Cardiac ventricle fibroblast (primary cell): ENCODE results near the gene KRT71. TPM values are rescaled to one million over a fixed set of nuclear protein-coding genes. Genes with fewer than 3 reads are reported as not detected.

Experiments used
- total RNA-seq: library from RNA; depleted of rRNA; stranded (reverse); fragments of >200 nt; gene quantifications from 2 replicates; pipeline ENCODE4 v1.2.3, GENCODE V29; 2015

The KRT71 gene
- not detected in 2 replicates for total RNA-seq

DNA sequence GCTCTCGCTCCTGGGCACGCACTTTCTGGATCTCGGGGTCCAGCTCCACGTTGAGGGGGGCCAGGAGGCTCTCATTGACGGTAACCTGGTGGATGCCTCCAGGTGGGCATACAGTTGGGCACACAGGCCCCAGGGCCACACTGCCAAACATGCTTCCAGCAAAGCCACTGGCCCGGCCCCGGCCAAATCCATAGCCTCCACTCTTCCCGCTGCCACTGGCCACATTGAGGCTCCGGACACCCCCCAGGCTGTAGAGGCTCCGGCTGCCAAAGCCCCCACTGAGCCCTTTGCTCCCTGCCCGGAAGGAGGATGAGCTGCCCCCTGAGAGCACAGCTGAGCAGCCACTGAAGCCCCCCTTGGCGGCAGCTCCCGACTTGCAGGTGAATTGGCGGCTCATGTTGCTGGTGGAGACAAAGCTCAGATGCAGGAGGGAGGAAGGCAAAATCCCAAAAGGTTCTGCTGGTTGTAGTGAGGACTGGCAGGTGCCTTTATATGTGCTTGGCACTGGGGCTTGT lies at the start of gene KRT71:
TSS of gene KRT71 (minus strand) at position 465 of the 515 bp plus-strand sequence. CDS start at position 397, 68 bp downstream.

GRCh38 chr12:52600941-52601481 lies 48.1 kb upstream of the KRT71 start, which contains the start of gene KRT72:
Gene KRT72, minus strand, starts transcription at chr12:52601463. Its CDS starts 11 bp downstream, at chr12:52601452.

DNA sequence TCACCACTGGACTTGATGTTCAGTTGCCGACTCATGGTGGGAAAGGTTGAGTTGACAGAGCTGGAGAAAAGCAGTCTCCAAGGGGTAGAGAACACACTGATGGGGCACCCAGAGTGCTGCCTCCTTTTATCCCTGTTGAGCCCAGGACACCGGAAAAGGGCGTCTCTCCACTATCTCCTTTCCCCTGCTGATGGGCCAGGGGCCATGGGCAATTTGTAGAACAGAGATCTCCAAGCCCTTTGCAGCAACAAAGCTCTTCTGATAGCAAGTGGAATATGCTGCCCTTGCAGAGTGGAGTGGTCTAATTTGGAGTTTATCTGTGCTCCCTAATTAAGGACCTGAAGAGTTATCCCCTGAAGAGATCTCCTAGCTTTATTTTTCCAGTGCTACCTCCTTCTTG lies 20.8 kb upstream of the KRT71 start, which contains the start of gene KRT74:
TSS of gene KRT74 (minus strand) at position 101 of the 400 bp plus-strand sequence. CDS start at position 35, 66 bp downstream.

GRCh38 chr12:52519826-52520662 lies 32.9 kb downstream of the KRT71 start, which contains the start of gene KRT5:
Gene KRT5, minus strand, starts transcription at chr12:52520394. Its CDS starts 98 bp downstream, at chr12:52520296.

Other genes starting within 250 kb of the KRT71 start
- gene KRT83, start 231.7 kb downstream of the KRT71 start, total RNA-seq = not detected in 2 replicates
- not detected in 2 replicates for gene KRT85, start 185.7 kb downstream of the KRT71 start, total RNA-seq
- gene KRT84, start 167.5 kb downstream of the KRT71 start, total RNA-seq = not detected in 2 replicates
- not detected in 2 replicates for gene KRT82, start 146.8 kb downstream of the KRT71 start, total RNA-seq
- not detected in 2 replicates for gene KRT75, start 118.8 kb downstream of the KRT71 start, total RNA-seq
- gene KRT6B, start 101.0 kb downstream of the KRT71 start, total RNA-seq = not detected in 2 replicates
- gene KRT6C, start 79.3 kb downstream of the KRT71 start, total RNA-seq = not detected in 2 replicates
- 0.37 and 14.0 TPM in 2 replicates for gene KRT6A, start 59.9 kb downstream of the KRT71 start, total RNA-seq
- gene KRT5, start 32.8 kb downstream of the KRT71 start, total RNA-seq = 0.78 and 1.4 TPM in 2 replicates
- not detected in 2 replicates for gene KRT74, start 20.7 kb upstream of the KRT71 start, total RNA-seq
- not detected in 2 replicates for gene KRT72, start 48.3 kb upstream of the KRT71 start, total RNA-seq
- not detected in 2 replicates for gene KRT73, start 65.4 kb upstream of the KRT71 start, total RNA-seq
- gene KRT2, start 99.1 kb upstream of the KRT71 start, total RNA-seq = not detected in 2 replicates
- gene KRT1, start 127.3 kb upstream of the KRT71 start, total RNA-seq = not detected in 2 replicates
- gene KRT77, start 150.4 kb upstream of the KRT71 start, total RNA-seq = not detected in 2 replicates
- gene KRT76, start 224.2 kb upstream of the KRT71 start, total RNA-seq = not detected in 2 replicates
- not detected in 2 replicates for gene KRT3, start 243.0 kb upstream of the KRT71 start, total RNA-seq